ENCODE data around the gene DENND10. TPM values are rescaled to one million over a fixed set of nuclear protein-coding genes. Genes with fewer than 3 reads are reported as not detected.
"Not testable (repeated sequence)": the region's sequence is repeated elsewhere in the genome, so short reads cannot be mapped to it uniquely, and the experiment has no call there.

Gene DENND10
- total RNA-seq, 1 donor, result 102 TPM

- Histone ChIP-seq H3K4me1 (ENCODE audit: insufficient read depth, low read length) (peaks cover 22% of the 10 kb centered on the region), H4K20me1 (ENCODE audit: insufficient read depth, low read length) (peaks cover 2% of the 10 kb centered on the region), H3K36me3 (ENCODE audit: insufficient read depth, low read length) (peaks cover 41% of the 10 kb centered on the region), H2AFZ (ENCODE audit: low read length) (no peak overlapping the region), H3K27ac (ENCODE audit: low read depth, low read length) (no peak overlapping the region), H3K79me2 (ENCODE audit: insufficient read depth, low read length) (peaks cover 4% of the 10 kb centered on the region), H3K4me2 (ENCODE audit: insufficient read depth, low read length) (no peak overlapping the region), H3K4me3 (ENCODE audit: insufficient read depth, low read length) (no peak overlapping the region), H3K9me3 (ENCODE audit: low read depth, low read length) (no peaks in the 10 kb centered on the region), H3K27me3 (ENCODE audit: insufficient read depth, low read length) (no peaks in the 10 kb centered on the region)
- TF ChIP-seq, protein P1, sequence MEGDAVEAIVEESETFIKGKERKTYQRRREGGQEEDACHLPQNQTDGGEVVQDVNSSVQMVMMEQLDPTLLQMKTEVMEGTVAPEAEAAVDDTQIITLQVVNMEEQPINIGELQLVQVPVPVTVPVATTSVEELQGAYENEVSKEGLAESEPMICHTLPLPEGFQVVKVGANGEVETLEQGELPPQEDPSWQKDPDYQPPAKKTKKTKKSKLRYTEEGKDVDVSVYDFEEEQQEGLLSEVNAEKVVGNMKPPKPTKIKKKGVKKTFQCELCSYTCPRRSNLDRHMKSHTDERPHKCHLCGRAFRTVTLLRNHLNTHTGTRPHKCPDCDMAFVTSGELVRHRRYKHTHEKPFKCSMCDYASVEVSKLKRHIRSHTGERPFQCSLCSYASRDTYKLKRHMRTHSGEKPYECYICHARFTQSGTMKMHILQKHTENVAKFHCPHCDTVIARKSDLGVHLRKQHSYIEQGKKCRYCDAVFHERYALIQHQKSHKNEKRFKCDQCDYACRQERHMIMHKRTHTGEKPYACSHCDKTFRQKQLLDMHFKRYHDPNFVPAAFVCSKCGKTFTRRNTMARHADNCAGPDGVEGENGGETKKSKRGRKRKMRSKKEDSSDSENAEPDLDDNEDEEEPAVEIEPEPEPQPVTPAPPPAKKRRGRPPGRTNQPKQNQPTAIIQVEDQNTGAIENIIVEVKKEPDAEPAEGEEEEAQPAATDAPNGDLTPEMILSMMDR (IDR thresholded peaks at IDR 0.05; ENCODE audit: extremely low read depth, low read depth, low read length), result no peak
- DNase-seq (ENCODE audit: insufficient read length, low spot score, missing footprints), result no peak
Observed at GRCh38 chr10:119133949-119134348, 30.0 kb downstream of the DENND10 start.

GRCh38 chr10:119135513-119135881 is 31.6 kb downstream of the DENND10 start:
- Histone ChIP-seq H3K27ac (ENCODE audit: low read depth, low read length) (peak overlapping the region; percentile 91), H3K4me2 (ENCODE audit: insufficient read depth, low read length) (peak overlapping the region; percentile 63)

DNA sequence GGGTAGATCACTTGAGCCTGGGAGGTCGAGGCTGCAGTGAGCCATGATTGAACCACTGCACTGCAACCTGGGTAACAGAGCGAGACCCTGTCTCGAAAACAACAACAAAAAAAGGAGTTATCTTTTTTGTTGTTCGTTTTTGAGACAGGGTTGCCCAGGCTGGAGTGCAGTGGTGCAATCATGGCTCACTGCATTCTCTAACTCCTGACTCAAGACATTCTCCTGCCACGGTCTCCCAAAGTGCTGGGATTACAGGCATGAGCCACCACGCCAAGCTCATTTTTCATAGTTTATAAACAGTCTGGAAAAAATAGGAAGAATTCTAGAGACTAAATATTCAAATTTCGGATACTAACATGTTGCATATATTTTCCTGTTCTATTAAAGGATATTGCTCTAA is 32.2 kb downstream of the DENND10 start:
- Histone ChIP-seq H3K4me2 (ENCODE audit: insufficient read depth, low read length) (no peak overlapping the region), H3K4me3 (ENCODE audit: insufficient read depth, low read length) (no peak overlapping the region), H3K36me3 (ENCODE audit: insufficient read depth, low read length) (peaks cover 23% of the 10 kb centered on the region), H4K20me1 (ENCODE audit: insufficient read depth, low read length) (peaks cover 2% of the 10 kb centered on the region), H2AFZ (ENCODE audit: low read length) (no peak overlapping the region), H3K27ac (ENCODE audit: low read depth, low read length) (peak overlapping the region; percentile 91), H3K9me3 (ENCODE audit: low read depth, low read length) (no peaks in the 10 kb centered on the region), H3K27me3 (ENCODE audit: insufficient read depth, low read length) (no peaks in the 10 kb centered on the region), H3K79me2 (ENCODE audit: insufficient read depth, low read length) (peaks cover 4% of the 10 kb centered on the region), H3K4me1 (ENCODE audit: insufficient read depth, low read length) (peaks cover 22% of the 10 kb centered on the region)
- TF ChIP-seq, protein P1 (IDR thresholded peaks at IDR 0.05; ENCODE audit: extremely low read depth, low read depth, low read length), result no peak
- no peak for DNase-seq (ENCODE audit: insufficient read length, low spot score, missing footprints)

More at GRCh38 chr10:119135513-119135881, 31.6 kb downstream of the DENND10 start:
- Histone ChIP-seq H3K4me3 (ENCODE audit: insufficient read depth, low read length) (peak overlapping the region; percentile 1), H4K20me1 (ENCODE audit: insufficient read depth, low read length) (peaks cover 2% of the 10 kb centered on the region), H2AFZ (ENCODE audit: low read length) (peak overlapping the region; percentile 20), H3K4me1 (ENCODE audit: insufficient read depth, low read length) (peaks cover 22% of the 10 kb centered on the region), H3K36me3 (ENCODE audit: insufficient read depth, low read length) (peaks cover 28% of the 10 kb centered on the region), H3K27me3 (ENCODE audit: insufficient read depth, low read length) (no peaks in the 10 kb centered on the region), H3K9me3 (ENCODE audit: low read depth, low read length) (no peaks in the 10 kb centered on the region), H3K79me2 (ENCODE audit: insufficient read depth, low read length) (peaks cover 4% of the 10 kb centered on the region)
- TF ChIP-seq, protein P1 (IDR thresholded peaks at IDR 0.05; ENCODE audit: extremely low read depth, low read depth, low read length), result no peak
- no peak for DNase-seq (ENCODE audit: insufficient read length, low spot score, missing footprints)

- H3K27ac ChIP-seq (ENCODE audit: low read depth, low read length); H3K27me3 ChIP-seq (ENCODE audit: insufficient read depth, low read length); DNase-seq (ENCODE audit: insufficient read length, low spot score, missing footprints); H4K20me1 ChIP-seq (ENCODE audit: insufficient read depth, low read length); H2AFZ ChIP-seq (ENCODE audit: low read length); H3K4me2 ChIP-seq (ENCODE audit: insufficient read depth, low read length); H3K79me2 ChIP-seq (ENCODE audit: insufficient read depth, low read length); H3K4me3 ChIP-seq (ENCODE audit: insufficient read depth, low read length); H3K9me3 ChIP-seq (ENCODE audit: low read depth, low read length): not testable (repeated sequence)
- Histone ChIP-seq H3K4me1 (ENCODE audit: insufficient read depth, low read length) (peaks cover 16% of the 10 kb centered on the region), H3K36me3 (ENCODE audit: insufficient read depth, low read length) (peaks cover 11% of the 10 kb centered on the region)
Observed at GRCh38 chr10:119137878-119138277, 34.0 kb downstream of the DENND10 start.
